HG03558 (cell line): ENCODE results near the gene PLEKHA6.

ENCODE experiments used
- ATAC-seq: cut with Tn5 transposase; IDR thresholded peaks from one replicate; pipeline ENCODE4 v1.9.1; 2021; ENCODE audit warnings: moderate number of reproducible peaks; ENCODE audit not compliant: unreplicated experiment; ENCODE audit errors: extremely low read depth

The PLEKHA6 gene

DNA sequence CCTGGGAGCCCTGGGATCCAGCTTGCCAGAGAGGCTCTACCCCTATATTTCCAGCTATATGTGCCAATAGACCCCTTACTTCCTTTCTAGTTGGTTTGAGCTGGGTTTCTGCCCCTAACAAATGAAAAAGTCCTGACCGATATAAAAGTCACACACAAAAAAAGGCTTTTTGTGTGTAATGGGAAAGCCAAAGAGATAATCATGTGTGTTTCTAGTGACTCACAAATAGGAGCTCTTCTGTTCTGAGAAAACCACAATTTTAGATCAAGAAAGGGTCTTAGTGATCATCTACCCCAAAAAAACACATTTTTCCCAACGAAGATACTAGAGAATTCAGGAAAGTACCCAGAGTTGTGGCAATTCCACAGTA is 23.0 kb upstream of the PLEKHA6 start:
- no peak for ATAC-seq

- ATAC-seq = no peak
These were observed 20.6 kb upstream of the PLEKHA6 start for GRCh38 chr1:204380293-204380831.

- ATAC-seq = no peak
These were observed 18.3 kb upstream of the PLEKHA6 start for GRCh38 chr1:204377800-204378668.

DNA sequence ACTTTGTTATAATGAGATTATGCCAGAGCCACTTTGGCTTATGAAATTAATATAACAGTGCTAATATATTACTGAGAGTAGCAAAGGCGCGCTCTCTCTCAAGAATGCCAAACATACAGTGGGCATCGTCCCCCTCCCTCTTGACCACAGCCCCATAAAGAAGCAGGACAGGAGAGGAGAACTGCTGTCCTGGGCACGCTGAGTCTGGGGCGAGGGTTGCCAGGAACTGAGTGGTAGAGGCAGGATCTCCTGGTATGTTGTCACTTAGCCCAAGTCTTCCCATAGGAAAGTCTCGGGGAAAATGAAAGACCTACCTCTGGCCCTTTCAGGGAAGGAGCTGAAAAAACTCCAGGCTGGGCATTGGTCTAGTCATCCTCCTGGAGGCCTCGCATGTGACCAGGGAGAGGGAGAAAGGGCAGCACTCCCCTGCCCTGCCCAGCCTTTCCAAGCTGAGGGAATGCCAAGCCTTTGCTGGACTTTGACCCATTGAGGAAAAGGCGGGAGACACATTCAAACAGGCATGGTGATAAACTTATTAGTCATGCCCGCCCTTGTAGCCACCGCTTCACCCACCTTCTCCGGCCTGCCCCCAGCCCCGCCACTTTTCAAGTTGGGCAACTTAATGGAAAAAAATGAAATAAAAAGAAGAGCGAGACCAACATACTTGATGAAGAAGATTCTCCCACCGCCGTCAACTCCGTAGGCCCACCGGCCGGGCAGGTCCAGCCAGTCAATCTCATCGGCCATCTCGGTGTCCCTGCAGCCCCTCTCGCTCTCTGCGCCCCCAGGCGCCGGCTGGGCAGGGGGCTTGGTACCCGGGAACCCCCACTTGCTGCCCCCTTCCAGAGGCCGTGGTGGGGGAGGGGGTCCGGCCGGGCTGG is 17.4 kb upstream of the PLEKHA6 start:
- ATAC-seq = no peak

DNA sequence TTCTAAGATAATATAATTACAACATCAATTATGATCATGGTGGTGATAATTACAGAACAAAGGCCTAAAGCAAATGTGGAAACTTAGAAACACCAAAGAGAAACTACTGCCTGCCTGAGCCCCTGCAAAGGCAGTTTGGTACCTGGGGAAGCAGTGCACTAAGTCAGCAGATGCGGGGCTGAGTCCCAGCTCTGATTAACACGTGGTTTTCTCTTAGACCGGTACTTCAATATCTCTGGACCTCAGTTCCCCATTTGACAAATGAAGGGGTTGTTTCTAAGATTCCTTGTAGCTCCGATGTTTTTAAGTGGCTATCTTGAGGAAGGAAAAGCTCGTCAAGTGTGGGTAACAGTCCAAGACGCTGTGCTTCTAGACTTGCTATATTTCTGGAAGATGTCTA is 16.7 kb upstream of the PLEKHA6 start:
- no peak for ATAC-seq

- ATAC-seq = no peak
These were observed 14.2 kb upstream of the PLEKHA6 start for GRCh38 chr1:204373911-204374310.

DNA sequence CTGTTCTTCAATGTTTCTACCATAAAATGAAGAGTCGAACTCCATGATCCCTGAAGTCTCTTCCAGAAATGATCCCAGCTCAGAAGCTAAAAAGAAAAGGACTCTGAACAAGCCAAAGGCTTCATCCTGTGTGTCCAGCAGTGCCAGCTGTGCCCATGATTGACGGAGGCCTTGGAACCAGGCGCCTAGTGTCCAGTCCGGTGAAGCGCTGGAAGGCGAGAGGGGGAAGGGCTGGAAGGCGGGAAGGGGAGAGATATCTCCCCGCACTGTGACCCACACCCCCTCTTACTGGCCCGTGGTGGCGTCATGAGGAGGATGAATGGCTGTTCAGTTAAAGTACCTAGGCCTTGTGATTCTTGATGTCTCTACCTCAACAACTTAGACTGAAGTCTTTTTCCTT is 10.4 kb upstream of the PLEKHA6 start:
- no peak for ATAC-seq

DNA sequence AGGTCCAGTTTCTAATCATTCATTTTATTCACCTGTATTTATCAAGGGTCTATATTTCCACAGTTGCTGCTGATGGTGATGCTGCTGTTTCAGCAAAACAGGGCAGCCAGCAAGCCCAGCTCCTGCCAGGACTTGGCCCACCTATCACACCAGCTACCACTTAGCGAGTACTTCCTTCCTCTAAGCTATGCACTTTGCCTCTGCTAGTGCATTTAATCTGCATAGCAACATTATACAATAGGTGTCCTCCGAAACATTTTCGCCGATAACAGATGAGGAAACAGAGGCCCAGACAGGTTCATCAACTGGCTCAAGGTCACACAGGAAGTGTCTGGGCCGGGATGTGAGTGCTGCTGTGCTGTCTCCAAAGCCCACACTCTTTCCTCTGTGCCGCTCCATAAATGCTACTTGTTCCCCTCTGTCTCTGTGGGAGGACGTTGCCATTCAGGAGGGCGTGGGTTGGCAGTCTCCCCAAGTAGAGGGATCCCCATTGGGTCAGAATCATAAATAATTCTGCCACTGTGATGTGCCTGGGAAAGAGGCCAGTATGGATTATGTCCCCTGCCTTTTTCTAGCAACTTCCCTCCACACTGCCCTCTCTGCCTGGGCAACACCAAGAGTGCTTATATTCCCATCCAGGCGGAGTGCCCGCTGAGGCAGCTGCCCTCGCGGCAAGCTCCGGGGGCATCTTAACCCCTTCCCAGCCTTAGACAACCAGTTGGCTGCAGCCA is 9.4 kb upstream of the PLEKHA6 start:
- no peak for ATAC-seq

- ATAC-seq = no peak
These were observed 8.2 kb upstream of the PLEKHA6 start for GRCh38 chr1:204367956-204368355.

DNA sequence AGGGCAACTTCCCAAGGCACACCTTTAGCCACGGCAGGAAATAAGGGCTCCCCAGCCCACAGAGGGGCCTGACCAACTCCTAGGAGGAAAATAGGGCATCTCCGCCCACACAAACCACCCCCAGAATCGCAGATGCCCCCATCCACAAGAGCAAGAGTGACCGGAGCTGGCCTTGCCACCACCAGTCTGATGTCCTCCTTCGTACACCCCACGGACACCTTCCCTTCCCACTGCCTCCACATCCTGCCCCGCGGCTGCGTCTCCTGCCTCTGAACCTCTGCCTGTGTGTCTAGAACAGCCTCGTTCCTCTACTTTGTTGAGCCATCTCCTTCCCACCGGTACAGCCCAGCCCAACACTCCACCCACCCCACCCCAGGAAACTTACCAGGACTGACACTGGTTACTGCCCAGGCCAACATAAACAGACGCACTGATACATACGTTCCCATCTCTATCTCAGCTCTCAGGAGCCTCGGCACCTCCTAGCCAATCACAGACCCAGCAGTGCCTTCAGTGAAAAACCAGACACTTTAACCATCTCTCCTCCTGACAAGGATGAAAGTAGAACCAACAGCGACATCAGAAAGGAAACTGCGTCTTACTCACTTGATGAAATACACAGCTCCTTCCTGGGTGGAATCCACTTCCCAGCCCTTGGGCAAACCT is 7.6 kb upstream of the PLEKHA6 start:
- no peak for ATAC-seq

DNA sequence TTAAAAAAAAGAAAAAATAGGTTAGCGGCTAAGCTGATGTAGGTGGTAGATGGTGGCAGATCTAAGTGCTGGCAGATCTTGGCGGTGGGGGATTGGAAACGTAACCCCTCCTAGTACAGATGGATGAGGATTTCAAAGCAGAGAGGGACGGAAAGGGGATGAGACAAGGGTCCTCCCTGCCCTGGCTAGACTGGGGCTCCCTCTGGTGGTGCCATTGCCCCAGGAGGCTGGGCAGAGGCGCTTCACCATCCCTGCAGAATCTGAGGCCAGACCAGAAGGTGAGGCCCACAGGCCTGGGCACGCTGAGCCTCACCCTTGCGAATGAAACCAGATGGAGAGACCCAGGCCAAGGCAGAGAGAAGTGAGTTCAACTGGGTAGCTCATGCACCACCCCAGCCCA is 7.0 kb upstream of the PLEKHA6 start:
- ATAC-seq = no peak

GRCh38 chr1:204363335-204364114 is 3.8 kb upstream of the PLEKHA6 start:
- no peak for ATAC-seq

- no peak for ATAC-seq
These were observed 3.2 kb upstream of the PLEKHA6 start for GRCh38 chr1:204362984-204363334.

- no peak for ATAC-seq
These were observed 2.1 kb upstream of the PLEKHA6 start for GRCh38 chr1:204361781-204362180.

GRCh38 chr1:204361341-204361771 is 1.6 kb upstream of the PLEKHA6 start:
- ATAC-seq = no peak

- ATAC-seq = no peak
These were observed 585 bp upstream of the PLEKHA6 start for GRCh38 chr1:204360314-204360713.

DNA sequence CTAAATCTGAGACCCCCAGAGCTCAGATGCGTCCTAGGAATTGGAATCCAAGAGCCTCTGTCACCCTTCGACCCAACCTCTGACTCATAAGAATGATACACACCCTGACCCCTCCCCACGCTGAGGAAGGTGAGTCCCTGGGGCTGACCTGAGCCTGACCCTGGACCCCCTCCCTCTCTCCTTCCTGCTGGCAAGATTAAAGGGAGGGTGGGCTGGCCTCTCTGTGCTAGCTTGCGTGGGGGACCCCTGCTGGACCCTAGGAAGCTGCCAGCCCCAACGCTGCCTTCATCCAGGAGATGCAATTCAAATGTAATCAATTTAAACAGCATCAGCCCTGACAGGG is 627 bp downstream of the PLEKHA6 start:
- no peak for ATAC-seq

DNA sequence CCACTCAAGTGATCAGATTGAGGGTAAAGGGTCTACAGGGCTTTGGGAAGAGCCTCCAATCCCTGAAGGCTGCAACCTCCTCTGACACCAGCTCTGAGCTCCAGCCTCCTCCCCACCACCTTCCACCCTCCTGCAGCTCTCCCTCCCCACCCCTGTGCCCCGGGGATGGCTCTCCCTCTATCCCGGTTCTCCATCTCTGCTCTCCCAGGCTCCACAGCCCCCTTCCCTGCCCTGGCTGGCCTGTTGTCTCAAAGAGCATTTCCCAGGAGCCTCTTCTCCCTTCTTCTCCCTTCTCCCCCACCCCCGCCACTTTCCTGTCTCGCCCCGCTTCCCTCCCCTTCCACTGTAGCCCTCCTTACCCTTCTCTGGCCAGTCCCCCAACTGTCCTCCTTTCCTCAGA is 1.1 kb downstream of the PLEKHA6 start:
- ATAC-seq = no peak
